NCI-H774 (cell line): Measurements from ENCODE around the gene GPHB5.
A peak's percentile ranks its signal among the peaks of the same experiment; 100 is the strongest.
"Not testable (repeated sequence)": the region's sequence is repeated elsewhere in the genome, so short reads cannot be mapped to it uniquely, and the experiment has no call there.

Experiments used
- DNase-seq: peaks from one replicate; lab custom pipeline; 2025; lab: John Stamatoyannopoulos, UW

The GPHB5 gene

DNA sequence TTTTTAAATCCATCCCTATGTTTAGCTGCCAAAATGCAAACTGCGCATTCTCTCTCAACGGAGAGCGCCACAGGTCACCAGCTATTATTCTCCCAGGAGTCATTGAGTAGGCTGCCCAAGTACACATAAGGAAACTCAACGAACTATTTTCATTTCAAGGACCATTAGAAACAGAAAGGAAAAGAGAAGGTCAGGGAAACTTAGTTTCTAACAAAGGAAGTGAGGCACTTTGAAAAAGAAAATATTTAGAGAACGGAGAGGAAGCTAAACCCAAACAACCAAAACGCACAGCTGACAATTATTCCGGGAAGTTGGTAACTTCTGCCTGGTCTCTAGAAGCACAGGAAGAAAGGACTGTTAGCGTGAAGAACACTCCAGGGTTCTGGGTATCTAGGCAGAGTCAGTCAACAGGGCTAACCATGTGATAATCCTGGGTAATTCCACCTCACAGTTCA is 23.5 kb downstream of the GPHB5 start:
- DNase-seq = no peak

DNA sequence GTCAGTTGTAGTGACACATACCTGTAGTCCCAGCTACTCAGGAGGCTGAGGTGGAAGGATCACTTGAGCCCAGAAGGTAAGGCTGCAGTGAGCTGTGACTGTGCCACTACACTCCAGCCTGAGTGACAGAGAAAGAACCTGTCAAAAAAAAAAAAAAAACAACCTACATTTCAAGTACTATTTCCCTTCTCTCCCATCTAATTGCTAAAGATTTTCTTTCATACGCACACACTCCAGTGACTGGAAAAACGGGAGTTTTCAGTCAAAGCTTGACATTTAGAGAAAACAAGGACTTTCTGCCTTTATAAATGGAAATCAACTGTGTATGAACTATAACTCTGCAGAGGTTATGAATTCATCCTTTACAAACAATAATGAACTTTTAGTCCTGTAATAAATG is 25.9 kb downstream of the GPHB5 start:
- no peak for DNase-seq

DNA sequence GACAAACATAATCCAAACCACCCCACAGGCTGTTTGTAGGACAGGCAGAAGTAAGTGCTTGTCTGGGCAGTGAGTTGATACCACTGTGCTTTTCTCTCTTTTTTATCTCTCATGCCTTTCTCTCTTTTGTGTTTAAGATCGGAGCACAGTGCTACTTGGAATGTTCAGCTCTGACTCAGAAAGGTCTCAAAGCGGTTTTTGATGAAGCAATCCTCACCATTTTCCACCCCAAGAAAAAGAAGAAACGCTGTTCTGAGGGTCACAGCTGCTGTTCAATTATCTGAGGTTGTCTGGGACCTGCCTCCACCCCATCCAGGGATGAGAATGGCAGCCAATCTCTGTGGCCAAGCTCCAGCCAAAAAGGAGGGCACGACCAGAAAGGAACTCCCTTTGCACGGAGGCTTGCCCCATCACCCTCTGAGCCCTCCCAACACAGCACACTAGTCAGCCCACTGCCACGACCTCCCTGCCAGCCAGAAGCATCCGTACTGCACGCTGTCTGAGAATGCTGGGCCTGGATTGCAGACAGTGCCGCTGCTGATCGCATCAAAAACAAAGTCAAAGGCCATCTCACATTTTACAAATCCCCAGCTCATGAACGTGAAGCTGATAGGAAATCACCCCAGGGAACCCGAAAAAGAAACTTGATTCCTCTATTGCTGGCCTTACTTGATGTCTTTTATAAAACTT is 27.8 kb downstream of the GPHB5 start:
- DNase-seq = no peak

DNA sequence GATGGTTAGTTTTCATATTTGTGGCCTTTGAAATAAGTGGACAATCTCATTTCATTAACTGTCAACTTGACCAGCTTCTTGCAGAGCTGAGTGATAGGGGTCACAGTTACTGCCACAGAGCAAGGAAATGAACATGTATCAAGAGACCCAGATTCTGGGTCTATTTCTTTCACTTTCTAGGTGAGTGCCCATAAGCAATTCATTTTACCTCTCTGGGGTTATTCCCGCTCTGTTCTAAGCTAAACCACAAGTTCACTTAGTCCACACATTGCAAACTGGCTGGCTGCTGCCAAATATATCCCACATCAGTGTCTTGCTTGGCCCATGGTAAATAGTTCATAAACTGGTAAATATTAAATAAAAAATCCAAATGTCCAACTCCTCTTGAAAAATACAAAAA is 29.9 kb downstream of the GPHB5 start:
- no peak for DNase-seq

DNA sequence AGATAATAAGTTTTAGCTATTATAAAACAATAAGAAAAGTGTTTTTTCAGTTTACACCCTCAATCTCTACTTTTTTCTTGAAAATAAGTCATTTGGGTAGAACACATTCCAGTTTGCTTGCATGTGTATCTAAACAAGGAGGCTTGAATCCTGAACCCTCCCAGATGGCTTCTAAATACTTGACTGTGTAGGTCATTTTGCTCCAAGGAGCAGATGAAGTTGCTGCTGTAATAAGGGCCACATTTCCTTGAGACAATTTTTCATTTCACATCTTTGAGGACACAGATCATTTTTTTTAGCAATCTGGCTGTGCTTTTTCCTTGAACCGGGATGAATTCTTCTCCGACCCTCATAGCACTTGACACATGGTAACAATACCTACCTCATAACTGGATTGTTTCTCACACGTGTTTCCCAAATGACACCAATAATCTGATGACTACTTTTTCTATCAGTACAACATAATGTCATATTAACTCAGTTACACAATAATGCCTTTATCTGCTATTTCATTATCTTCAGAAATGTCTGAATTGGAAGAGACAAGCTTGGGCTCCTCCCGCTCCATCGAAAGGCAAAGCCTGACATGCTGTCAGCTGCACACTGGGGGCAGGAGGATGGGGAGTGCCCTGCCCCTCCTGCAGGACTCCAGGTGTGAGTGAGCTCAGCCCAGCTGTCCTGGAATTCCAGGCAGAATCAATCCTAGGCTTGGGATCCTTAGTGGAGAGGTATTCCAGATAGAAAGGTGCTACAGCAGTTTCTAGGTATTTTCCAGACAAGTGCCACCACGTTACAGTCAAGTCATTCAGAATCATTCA is 30.9 kb downstream of the GPHB5 start:
- no peak for DNase-seq

DNA sequence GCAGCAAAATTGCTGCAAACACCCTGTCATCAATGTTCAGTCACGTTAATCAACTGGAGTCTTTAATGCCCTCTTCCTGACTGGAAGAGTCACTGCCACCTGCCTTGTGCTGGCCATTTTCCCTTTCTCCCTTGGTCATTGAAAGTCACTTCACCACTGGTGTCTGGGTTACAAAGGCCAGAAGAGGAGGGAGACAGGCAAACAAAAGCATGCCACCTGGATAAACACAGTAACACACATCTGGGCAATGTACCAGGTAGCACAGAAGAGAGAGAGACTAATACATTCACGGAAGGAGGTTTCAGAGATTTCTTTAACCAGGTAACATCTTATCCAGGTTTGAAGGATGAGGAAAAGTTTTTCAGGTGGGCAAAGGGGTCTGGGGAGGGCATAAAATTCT is 32.7 kb downstream of the GPHB5 start:
- peak; percentile 85 for DNase-seq

DNA sequence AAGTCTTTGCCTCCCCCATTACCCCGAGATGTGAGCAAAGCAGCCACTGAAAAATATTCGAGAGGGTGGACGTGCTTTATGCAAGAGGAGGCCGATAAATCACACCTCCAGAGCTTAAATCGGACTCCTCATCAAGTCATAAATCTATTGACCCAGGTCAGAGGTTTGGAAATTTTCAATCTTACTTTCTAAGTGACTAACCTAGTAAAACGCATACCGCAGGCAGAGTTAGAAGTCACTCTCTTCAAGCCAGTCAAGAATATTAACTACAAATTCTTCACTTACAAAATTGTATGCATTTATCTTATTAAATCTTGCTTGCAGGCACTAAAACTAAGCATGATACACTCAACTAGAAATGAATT is 34.9 kb downstream of the GPHB5 start:
- no peak for DNase-seq

DNA sequence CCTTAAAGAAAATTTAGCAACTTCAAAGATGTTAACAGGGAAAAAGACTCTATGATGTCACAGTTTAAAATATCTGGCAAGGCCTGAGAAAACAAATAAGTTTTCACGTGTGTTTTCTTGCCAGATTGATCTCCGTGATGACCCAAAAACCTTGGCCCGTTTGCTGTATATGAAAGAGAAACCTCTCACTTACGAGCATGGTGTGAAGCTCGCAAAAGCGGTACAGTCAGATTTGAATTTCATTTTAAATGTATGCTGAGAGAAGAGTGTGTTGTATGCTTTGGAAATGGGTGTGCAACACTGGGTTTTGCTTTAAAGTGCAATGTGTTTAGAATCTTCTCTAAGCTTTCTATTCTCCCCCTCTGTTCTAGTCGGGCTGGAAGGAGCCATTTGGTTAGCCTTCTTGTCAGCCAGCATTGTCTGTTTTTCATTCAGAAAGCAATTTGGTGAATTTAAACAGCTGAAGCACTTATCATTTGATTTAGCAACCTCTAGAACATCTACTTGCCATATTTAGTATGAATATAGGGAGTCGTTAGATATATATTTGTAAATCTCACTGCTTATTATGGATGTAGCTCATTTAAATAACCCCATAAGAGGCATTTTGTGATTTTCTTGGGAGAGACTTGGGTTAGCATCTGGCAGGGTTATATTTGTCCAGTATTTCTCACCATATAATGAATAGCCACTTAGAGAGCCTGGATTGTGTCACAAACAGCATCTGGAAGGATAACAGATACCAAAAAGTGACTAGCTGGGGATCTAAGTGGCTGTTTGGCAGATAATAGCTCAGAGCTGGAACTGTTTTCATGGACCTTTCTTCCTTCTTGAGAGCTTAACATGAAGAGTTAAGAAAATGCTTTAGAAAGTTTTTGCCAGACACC is 35.5 kb downstream of the GPHB5 start:
- no peak for DNase-seq

DNA sequence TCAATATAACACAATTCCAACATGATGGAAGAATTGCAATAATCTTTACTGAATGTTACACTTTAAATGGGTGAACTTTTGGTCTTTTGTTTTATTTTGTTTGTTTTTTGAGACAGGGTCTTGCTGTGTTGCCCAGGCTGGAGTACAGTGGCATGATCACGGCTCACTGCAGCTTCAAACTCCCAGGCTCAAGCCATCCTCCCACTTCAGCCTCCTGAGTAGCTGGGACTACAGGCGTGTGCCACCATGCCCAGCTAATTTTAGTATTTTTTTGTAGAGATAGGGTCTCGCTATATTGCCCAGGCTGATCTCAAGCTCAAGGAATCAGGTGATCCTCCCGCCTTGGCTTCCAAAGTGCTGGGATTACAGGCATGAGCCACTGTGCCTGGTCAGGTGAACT is 38.8 kb downstream of the GPHB5 start:
- DNase-seq = not testable (repeated sequence)

DNA sequence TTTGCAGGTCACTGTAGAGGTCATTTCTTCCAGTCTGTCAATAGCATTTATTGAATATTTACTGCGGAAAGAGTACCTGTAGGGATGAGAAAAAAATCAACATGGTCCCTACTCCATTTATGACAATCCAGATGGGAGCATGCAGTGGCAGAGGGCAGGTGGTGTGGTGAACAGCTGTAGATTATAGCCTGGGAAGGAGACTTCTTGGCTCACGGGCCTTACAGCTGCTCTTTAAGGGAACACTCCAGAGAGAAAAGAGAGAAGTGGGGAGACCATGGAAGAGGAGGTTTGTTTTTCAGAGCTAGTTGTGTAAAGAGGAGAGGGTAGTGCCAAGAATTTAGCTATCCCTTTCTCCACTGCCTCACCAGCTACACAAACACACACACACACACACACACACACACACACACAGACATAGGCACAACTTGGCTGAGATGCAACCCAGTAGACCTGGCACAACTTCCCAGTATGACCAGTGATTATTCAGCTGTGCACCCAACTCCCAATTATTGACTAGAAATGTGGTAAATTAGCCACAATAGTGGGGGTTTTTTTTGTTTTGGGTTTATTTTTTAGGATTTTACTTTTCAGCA is 41.0 kb downstream of the GPHB5 start:
- peak; percentile 59 for DNase-seq

DNA sequence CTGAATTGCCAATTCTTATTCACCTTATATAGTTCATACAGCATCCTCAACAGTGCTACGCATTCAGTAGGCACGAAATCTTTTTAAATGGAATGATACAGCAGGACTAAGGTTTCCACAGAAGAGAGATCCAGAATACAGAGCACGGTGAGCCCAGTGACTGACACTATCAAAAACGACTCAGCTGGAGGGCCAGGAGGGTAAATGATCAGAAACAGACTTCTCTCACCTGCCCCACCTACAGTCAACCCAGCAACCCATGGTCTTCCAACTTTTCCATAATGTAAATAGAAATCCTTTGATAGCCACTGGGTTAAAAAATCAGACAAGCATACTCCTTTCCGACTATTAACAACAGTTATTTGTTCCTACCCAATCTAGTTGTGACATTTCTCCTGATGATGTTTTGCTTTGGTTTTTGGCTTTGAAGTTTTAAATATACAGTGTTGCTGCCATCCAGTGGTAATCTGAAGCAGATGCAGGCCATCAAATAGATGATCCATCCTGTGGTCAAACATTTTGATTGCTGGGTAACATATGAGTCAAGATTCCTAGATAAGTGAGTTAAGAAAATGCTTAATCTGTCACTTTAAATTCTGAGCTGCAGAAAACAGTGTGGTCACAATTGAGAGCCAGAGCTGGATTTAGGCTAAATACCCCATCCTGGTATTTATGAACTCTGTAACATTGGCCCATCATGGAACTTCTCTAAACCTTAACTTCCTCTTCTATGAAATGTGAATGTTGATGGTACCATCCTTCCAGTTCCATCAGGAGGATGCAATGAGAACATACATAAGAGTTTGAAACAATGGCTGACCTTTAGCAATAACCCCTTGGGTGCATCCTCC is 42.0 kb downstream of the GPHB5 start:
- no peak for DNase-seq

DNA sequence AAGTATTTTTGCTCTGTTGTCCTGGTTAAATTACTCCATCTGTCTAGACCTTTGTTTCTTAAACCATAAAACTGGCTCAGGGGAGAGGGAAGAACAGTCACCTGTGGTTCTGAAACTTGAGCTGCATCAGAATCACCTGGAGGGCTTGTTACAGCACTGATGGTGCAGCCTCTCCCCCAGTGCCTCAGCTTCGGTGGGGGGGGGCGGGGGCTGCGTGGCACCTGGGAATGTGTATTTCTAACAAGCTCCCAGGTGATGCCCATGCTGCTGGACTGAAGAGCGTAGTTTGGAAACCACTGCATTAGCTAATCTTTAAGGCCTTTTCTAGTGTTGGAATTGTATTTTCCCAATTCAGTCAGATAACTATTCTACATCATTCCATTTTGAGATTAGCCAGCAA is 42.7 kb downstream of the GPHB5 start:
- DNase-seq = peak; percentile 61

DNA sequence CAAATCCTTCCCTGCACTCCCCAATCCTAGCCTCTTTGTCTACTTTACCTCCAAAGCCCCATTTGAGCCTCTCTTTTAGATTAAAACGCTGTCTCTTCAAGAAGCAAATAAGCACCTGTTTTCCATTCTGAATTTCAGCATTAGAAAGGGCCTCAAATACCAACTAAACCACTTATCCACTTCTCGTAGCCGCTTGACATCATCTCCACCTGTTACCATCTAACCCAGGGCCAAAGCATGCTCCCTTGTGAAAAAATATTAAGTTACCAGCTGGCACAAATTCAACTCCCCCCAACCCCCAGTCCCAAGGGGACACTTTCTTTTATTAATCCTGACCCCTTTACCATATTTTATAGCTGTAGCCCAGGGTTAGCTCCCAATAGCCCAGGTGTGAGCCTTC is 43.1 kb downstream of the GPHB5 start:
- no peak for DNase-seq

DNA sequence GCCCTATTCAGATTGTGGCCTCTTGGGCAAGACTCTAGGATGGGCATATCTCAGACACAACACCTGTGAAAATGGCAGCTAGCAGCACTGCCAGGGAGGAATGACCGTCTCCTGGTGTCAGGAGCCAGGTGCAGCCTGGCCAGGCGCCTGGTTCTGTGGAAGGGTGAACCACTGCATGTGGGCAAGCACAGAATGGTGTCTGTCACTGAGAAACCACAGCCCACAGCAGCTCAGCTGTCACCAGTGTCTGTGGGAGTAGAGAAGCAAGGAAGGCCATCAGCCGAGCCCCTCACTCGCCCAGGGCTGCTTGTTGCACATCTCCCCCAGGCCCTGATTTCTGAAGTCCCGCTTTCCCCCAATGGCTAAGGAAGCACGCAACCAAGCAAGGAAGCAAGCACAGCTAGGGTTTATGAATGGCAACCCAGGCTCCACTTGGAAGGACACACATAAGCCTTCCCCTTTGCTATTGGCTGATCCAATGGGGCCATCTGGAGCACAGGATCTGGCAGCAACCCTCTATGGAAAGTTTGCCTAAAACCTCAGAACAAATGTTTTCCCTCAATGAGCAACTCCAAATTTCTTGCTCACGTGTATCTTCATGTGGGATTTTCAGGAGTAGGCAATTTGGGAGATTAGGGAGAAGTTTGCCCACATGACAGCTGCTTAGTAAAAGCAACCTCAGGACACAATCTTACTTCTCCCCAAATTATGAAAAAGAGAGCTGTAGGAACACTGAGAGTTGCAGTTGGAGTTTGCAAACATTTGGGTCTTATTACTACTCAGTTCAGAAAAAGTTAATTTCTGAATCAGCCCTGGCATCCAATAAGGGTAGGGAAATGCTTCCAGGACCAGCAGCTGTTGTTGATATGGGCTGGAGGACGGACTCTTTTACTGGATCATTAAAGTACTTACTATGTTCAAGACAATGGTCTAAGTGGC is 44.7 kb downstream of the GPHB5 start:
- no peak for DNase-seq

DNA sequence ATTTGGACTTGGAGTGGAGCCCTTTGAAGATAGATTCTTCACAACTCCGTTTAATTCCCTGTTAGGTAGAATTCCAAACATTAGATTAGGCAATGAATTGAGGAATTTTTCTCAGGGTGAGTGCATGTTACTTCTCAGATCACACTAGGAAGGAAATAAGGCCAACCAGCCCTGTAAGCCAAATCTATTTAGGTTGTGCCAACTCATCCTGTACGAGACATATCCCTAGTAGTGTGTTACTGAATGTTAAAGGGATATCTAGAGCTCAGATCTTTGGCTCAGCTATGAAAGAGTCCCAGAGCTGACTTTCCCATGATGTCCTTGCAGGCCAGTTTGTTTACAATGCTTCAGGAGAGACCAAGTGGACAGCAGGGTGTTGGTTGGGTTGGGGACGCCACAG is 45.6 kb downstream of the GPHB5 start:
- DNase-seq = no peak

DNA sequence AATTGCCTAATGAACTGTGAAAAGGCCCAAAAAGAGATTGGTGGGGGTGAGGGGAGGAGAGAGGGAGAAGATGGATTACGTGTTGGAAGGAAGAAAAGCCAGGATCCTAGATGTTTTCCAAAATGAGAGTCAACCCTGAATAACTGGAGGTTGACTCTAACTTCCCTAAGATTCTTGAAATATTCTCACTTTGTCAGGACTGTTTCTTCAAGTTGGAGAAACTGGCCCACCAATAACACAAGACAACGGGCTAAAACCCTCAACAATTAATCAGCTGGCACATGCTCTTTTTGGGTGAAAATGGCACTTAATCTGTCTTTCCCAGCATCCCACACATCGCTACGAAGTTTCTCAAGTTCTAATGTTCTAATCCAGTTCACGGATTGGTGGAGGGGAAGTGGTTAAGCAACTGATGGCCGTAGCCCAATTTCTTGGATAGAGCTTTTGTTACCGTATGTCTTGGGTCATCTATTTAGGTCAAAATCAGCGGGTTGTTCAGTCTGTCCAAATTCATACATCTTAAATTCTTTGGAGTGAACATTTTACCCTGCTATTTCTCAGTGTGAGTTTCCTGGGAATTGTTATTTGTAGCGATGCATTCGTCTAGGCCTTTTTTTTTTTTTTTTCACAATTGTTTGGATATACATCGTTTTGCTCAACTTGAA is 49.0 kb downstream of the GPHB5 start:
- DNase-seq = no peak

DNA sequence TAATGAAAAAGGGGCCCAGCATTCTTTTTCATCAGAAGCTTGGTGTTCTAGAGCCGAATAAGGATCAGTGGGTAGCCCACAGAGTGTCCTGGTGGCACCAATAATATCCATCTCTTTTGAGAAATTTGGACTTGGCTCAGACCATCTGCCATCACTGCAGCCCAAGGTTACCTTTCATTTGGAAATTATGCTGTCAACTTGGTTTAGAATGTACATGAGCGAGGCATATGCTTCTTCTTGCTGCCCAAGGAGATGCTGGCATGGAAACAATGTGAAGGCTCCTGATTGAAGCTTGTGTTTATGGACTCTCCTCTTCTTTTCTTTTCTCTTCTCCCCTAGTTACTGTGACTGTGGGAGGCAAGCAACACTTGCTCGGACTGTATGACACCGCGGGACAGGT is 50.0 kb downstream of the GPHB5 start:
- DNase-seq = no peak

DNA sequence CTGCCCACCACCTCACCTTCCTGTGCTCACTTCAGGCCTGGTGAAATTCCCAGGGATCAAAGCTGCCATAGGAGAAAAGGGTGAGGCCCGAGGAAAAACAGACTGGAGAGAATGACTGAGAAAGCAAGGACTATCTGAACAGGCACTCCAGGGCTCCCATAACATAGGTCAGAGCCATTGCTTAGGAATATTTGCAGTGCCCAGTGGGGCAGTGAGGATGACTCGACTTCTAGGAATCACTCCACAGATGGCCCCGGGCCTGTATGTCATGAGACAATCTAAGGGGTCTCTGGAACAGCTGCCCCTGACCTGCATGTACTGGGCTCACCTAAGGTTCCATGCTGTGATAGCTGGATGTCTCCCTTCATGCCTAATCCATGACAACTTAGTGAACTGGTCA is 51.6 kb downstream of the GPHB5 start:
- no peak for DNase-seq

DNA sequence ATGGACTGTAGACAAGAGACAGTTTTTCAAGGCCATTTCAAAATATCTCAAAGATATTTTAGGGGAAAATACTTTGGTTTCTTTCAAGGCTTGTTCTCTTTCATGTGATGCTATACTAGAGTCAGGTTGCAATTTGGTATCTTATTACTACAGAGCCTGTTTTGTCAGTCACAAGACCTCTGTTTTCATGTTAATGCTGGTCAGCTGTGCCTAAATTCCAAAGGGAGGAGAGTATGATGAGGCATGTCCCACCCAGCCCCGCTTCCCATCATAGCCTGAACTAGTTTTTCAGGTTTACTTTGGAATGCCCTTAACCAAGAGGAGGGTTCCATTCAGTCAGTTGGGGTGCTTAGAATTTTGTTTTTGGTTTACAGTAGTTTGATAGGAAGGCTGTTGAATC is 52.6 kb downstream of the GPHB5 start:
- no peak for DNase-seq
